ENCODE results near the gene UBASH3A. TPM values are rescaled to one million over a fixed set of nuclear protein-coding genes. Genes with fewer than 3 reads are reported as not detected.
A peak's percentile ranks its signal among the peaks of the same experiment; 100 is the strongest.

UBASH3A gene
- total RNA-seq, 4 donors from 2014 or later = 3.9 to 14.0 (median 5.3) TPM

GRCh38 chr21:42496120-42496838 lies 92.6 kb downstream of the UBASH3A start, which contains the start of gene RSPH1:
TSS of gene RSPH1 (minus strand) at chr21:42496224. CDS start at chr21:42496186, 38 bp downstream.
- Histone ChIP-seq H3K36me3 (no peaks in the 10 kb centered on the region), H3K27me3 (no peaks in the 10 kb centered on the region), H3K4me1 (peaks cover 0 to 6% (median 0%) of the 10 kb centered on the region in 4 donors), H3K27ac (peak within 1 kb of the TSS; percentile 76 to 88 (median 78)), H3K9me3 (no peaks in the 10 kb centered on the region), H3K4me3 (peak within 1 kb of the TSS; percentile 39 to 72 (median 59))
- DNase-seq = peak; percentile 100
- TF ChIP-seq POLR2A (IDR thresholded peaks at IDR 0.05) = peak in 1 of 2 donors; percentile 62
- TF ChIP-seq, protein P1, sequence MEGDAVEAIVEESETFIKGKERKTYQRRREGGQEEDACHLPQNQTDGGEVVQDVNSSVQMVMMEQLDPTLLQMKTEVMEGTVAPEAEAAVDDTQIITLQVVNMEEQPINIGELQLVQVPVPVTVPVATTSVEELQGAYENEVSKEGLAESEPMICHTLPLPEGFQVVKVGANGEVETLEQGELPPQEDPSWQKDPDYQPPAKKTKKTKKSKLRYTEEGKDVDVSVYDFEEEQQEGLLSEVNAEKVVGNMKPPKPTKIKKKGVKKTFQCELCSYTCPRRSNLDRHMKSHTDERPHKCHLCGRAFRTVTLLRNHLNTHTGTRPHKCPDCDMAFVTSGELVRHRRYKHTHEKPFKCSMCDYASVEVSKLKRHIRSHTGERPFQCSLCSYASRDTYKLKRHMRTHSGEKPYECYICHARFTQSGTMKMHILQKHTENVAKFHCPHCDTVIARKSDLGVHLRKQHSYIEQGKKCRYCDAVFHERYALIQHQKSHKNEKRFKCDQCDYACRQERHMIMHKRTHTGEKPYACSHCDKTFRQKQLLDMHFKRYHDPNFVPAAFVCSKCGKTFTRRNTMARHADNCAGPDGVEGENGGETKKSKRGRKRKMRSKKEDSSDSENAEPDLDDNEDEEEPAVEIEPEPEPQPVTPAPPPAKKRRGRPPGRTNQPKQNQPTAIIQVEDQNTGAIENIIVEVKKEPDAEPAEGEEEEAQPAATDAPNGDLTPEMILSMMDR (IDR thresholded peaks at IDR 0.05) = no peak

- TF ChIP-seq, protein P1 (IDR thresholded peaks at IDR 0.05) = no peak
- no peak for TF ChIP-seq POLR2A (IDR thresholded peaks at IDR 0.05)
- H3K27me3 ChIP-seq = no peaks in the 10 kb centered on the region
- H3K36me3 ChIP-seq = no peaks in the 10 kb centered on the region
- peak overlapping the region; percentile 76 to 88 (median 78) for H3K27ac ChIP-seq
- H3K9me3 ChIP-seq = no peaks in the 10 kb centered on the region
- H3K4me1 ChIP-seq = peaks cover 0 to 6% (median 0%) of the 10 kb centered on the region in 4 donors
- peak overlapping the region; percentile 39 to 72 (median 59) for H3K4me3 ChIP-seq
- peak in 2 of 3 donors; percentile 20 to 58 for DNase-seq
These were observed 93.1 kb downstream of the UBASH3A start for GRCh38 chr21:42496839-42497202.

Small RNAs within 50 kb of the gene (small RNA-seq; reads per million reads assigned to genes)
- 0 reads per million in 2 donors for gene RNU6-1149P

Other genes starting within 250 kb of the UBASH3A start
- 10 to 100 TPM; 33.0 to 68.5 (median 40.8) TPM for gene ABCG1, start 184.8 kb upstream of the UBASH3A start, total RNA-seq
- gene TFF3, start 88.5 kb upstream of the UBASH3A start, total RNA-seq = 1,000 to 10,000 TPM in 1 of 4 donors, 100 to 1,000 TPM in 3; 178 to 1,063 (median 636) TPM
- gene TFF2, start 52.9 kb upstream of the UBASH3A start, total RNA-seq = 1 to 10 TPM in 1 of 4 donors, not detected in 3; 6.7 TPM
- 100 to 1,000 TPM in 2 of 4 donors, 10 to 100 TPM in 1, not detected in 1; 32.4 to 136 (median 103) TPM for gene TFF1, start 37.4 kb upstream of the UBASH3A start, total RNA-seq
- gene TMPRSS3, start 7.8 kb upstream of the UBASH3A start, total RNA-seq = 1 to 10 TPM in 1 of 4 donors, under 1 TPM in 1, not detected in 2; 0.54 to 2.5 TPM
- 10 to 100 TPM in 1 of 4 donors, 1 to 10 TPM in 3; 2.5 to 11.0 (median 6.7) TPM for gene RSPH1, start 92.3 kb downstream of the UBASH3A start, total RNA-seq
- 100 to 1,000 TPM in 3 of 4 donors, 10 to 100 TPM in 1; 66.0 to 249 (median 195) TPM for gene SLC37A1, start 110.0 kb downstream of the UBASH3A start, total RNA-seq
- 100 to 1,000 TPM in 3 of 4 donors, 10 to 100 TPM in 1; 92.4 to 478 (median 444) TPM for gene PDE9A, start 249.7 kb downstream of the UBASH3A start, total RNA-seq

Data from Peyer's patch (tissue), 4 donors.